Neural progenitor cell (in vitro differentiated cells): ENCODE measurements around the gene KCNS1. TPM values are rescaled to one million over a fixed set of nuclear protein-coding genes. Genes with fewer than 3 reads are reported as not detected.
"Not testable (repeated sequence)": the region's sequence is repeated elsewhere in the genome, so short reads cannot be mapped to it uniquely, and the experiment has no call there.

Experiments
- DNase-seq: peaks from one replicate; pipeline ENCODE4 v3.0.0-alpha.2; 2016; ENCODE audit warnings: low spot score
- H2AFZ ChIP-seq: fragments of 200-600 bp; sonication (generic); replicated peaks from 2 replicates; pipeline ENCODE4 v1.6.1; 2016; ENCODE audit warnings: antibody characterized with exemption
- H3F3A ChIP-seq: fragments of 200-600 bp; sonication (generic); 2 replicates; pipeline ENCODE4 v1.6.1; 2016; ENCODE audit warnings: antibody characterized with exemption, low read depth
- H3K27ac ChIP-seq: fragments of 200-600 bp; sonication (generic); 2 replicates; pipeline ENCODE4 v1.5.1; 2016; ENCODE audit warnings: mild to moderate bottlenecking
- H3K27me3 ChIP-seq: fragments of 200-600 bp; sonication (generic); 2 replicates; pipeline ENCODE4 v1.6.1; 2016; ENCODE audit warnings: mild to moderate bottlenecking, moderate library complexity
- H3K36me3 ChIP-seq: fragments of 200-600 bp; sonication (generic); 2 replicates; pipeline ENCODE4 v1.5.1; 2016
- H3K4me1 ChIP-seq: fragments of 200-600 bp; sonication (generic); 2 replicates; pipeline ENCODE4 v1.6.1; 2016; ENCODE audit warnings: mixed run types
- H3K4me2 ChIP-seq: fragments of 200-600 bp; sonication (generic); 2 replicates; pipeline ENCODE4 v1.6.1; 2016
- H3K4me3 ChIP-seq: fragments of 200-600 bp; sonication (generic); 2 replicates; pipeline ENCODE4 v1.5.1; 2016
- H3K79me2 ChIP-seq: fragments of 200-600 bp; sonication (generic); 2 replicates; pipeline ENCODE4 v1.6.1; 2016; ENCODE audit warnings: low read depth
- H3K9ac ChIP-seq: fragments of 200-600 bp; sonication (generic); 2 replicates; pipeline ENCODE4 v1.6.1; 2016
- H3K9me3 ChIP-seq: fragments of 200-600 bp; sonication (generic); 2 replicates; pipeline ENCODE4 v1.5.1; 2016; ENCODE audit warnings: low read depth
- H4K20me1 ChIP-seq: fragments of 200-600 bp; sonication (generic); 2 replicates; pipeline ENCODE4 v1.6.1; 2016; ENCODE audit warnings: low read depth
- H3K27ac Mint-ChIP-seq: 3 replicates; pipeline ENCODE4 v1.8.0; 2021; ENCODE audit warnings: mixed read lengths
- H3K27me3 Mint-ChIP-seq: 2 replicates; pipeline ENCODE4 v1.8.0; 2022; ENCODE audit warnings: low read depth, mild to moderate bottlenecking, inconsistent platforms, moderate library complexity, mixed read lengths; ENCODE audit not compliant: insufficient read depth
- H3K36me3 Mint-ChIP-seq: 3 replicates; pipeline ENCODE4 v1.8.0; 2021; ENCODE audit warnings: mixed read lengths
- H3K4me1 Mint-ChIP-seq: 3 replicates; pipeline ENCODE4 v1.8.0; 2021; ENCODE audit warnings: mixed read lengths
- H3K4me3 Mint-ChIP-seq: 3 replicates; pipeline ENCODE4 v1.8.0; 2021; ENCODE audit warnings: mild to moderate bottlenecking, moderate library complexity, mixed read lengths
- H3K9me3 Mint-ChIP-seq: 3 replicates; pipeline ENCODE4 v1.8.0; 2020; ENCODE audit warnings: mixed read lengths
- CTCF ChIP-seq: fragments of 200-600 bp; sonication (generic); IDR thresholded peaks from 2 replicates; pipeline ENCODE4 v1.5.1; 2017; ENCODE audit warnings: antibody characterized with exemption, mild to moderate bottlenecking
- EZH2 ChIP-seq: fragments of 200-600 bp; sonication (generic); IDR thresholded peaks from 2 replicates; pipeline ENCODE4 v1.6.1; 2017; ENCODE audit warnings: antibody characterized with exemption, mild to moderate bottlenecking, moderate library complexity
- EZH2phosphoT487 ChIP-seq: fragments of 200-600 bp; sonication (generic); IDR thresholded peaks from 2 replicates; pipeline ENCODE4 v1.6.1; 2017; ENCODE audit warnings: antibody characterized with exemption
- total RNA-seq: library from RNA; depleted of rRNA; stranded (reverse); fragments of >200 nt; gene quantifications from 2 replicates; pipeline ENCODE4 v1.2.3, GENCODE V29; 2015; ENCODE audit warnings: low replicate concordance

Gene KCNS1
- total RNA-seq, result 0.03 TPM in 1 of 2 replicates, not detected in the other

GRCh38 chr20:45100563-45101245 lies at the start of gene KCNS1:
Gene KCNS1 (minus strand): TSS chr20:45101127. CDS start chr20:45099236, 1,891 bp downstream.
- Histone ChIP-seq H3F3A (no peaks in the 10 kb centered on the region), H3K36me3 (no peaks in the 10 kb centered on the region), H3K79me2 (no peaks in the 10 kb centered on the region), H3K27me3 (peaks cover 60% of the 10 kb centered on the region), H3K27ac (no peak within 1 kb of the TSS), H4K20me1 (no peaks in the 10 kb centered on the region), H3K9me3 (no peaks in the 10 kb centered on the region), H3K9ac (no peak within 1 kb of the TSS), H2AFZ (peak within 1 kb of the TSS; percentile 67), H3K4me2 (peak within 1 kb of the TSS; percentile 62), H3K4me3 (peak within 1 kb of the TSS; percentile 34), H3K4me1 (no peaks in the 10 kb centered on the region)
- no peaks in the 10 kb centered on the region for H3K9me3 Mint-ChIP-seq
- TF ChIP-seq CTCF (peak; percentile 8), EZH2 (no peak)
- peaks cover 27% of the 10 kb centered on the region for H3K27me3 Mint-ChIP-seq
- H3K4me3 Mint-ChIP-seq, result peak within 1 kb of the TSS; percentile 52
- peak; percentile 72 for DNase-seq
- no peak within 1 kb of the TSS for H3K27ac Mint-ChIP-seq
- no peaks in the 10 kb centered on the region for H3K36me3 Mint-ChIP-seq
- peaks cover 4% of the 10 kb centered on the region for H3K4me1 Mint-ChIP-seq

GRCh38 chr20:45149062-45149461 lies 48.1 kb upstream of the KCNS1 start:
- no peaks in the 10 kb centered on the region for H3K9me3 Mint-ChIP-seq
- no peaks in the 10 kb centered on the region for H3K36me3 Mint-ChIP-seq
- Histone ChIP-seq H3F3A (no peaks in the 10 kb centered on the region), H3K79me2 (no peaks in the 10 kb centered on the region), H3K4me3 (no peak overlapping the region), H2AFZ (no peak overlapping the region), H3K4me2 (no peak overlapping the region), H3K9me3 (no peaks in the 10 kb centered on the region), H3K9ac (no peak overlapping the region), H3K27ac (no peak overlapping the region), H3K36me3 (no peaks in the 10 kb centered on the region), H3K27me3 (peaks cover 40% of the 10 kb centered on the region), H3K4me1 (no peaks in the 10 kb centered on the region), H4K20me1 (no peaks in the 10 kb centered on the region)
- TF ChIP-seq EZH2 (no peak), CTCF (no peak), EZH2phosphoT487 (no peak)
- no peak overlapping the region for H3K27ac Mint-ChIP-seq
- no peak overlapping the region for H3K4me3 Mint-ChIP-seq
- DNase-seq, result no peak
- H3K4me1 Mint-ChIP-seq, result no peaks in the 10 kb centered on the region
- H3K27me3 Mint-ChIP-seq, result peaks cover 8% of the 10 kb centered on the region

- no peak overlapping the region for H3K4me3 Mint-ChIP-seq
- H3K9ac ChIP-seq, result no peak overlapping the region
- H3K9me3 Mint-ChIP-seq, result peaks cover 2% of the 10 kb centered on the region
- H3K9me3 ChIP-seq, result no peaks in the 10 kb centered on the region
- H3K36me3 ChIP-seq, result no peaks in the 10 kb centered on the region
- H2AFZ ChIP-seq, result no peak overlapping the region
- H3K4me2 ChIP-seq, result no peak overlapping the region
- no peak overlapping the region for H3K27ac Mint-ChIP-seq
- H3K4me3 ChIP-seq, result no peak overlapping the region
- H3K4me1 Mint-ChIP-seq, result no peaks in the 10 kb centered on the region
- H3K79me2 ChIP-seq, result no peaks in the 10 kb centered on the region
- H3K36me3 Mint-ChIP-seq, result no peaks in the 10 kb centered on the region
- no peak for DNase-seq
- H3F3A ChIP-seq, result no peaks in the 10 kb centered on the region
- H3K4me1 ChIP-seq, result no peaks in the 10 kb centered on the region
- no peaks in the 10 kb centered on the region for H3K27me3 Mint-ChIP-seq
- H3K27me3 ChIP-seq, result peaks cover 13% of the 10 kb centered on the region
- H4K20me1 ChIP-seq, result no peaks in the 10 kb centered on the region
- H3K27ac ChIP-seq, result no peak overlapping the region
- no peak for TF ChIP-seq EZH2
These were observed 39.9 kb upstream of the KCNS1 start for GRCh38 chr20:45140836-45141235.

GRCh38 chr20:45139733-45140375 lies 38.9 kb upstream of the KCNS1 start:
- H3K36me3 ChIP-seq, H3K4me3 ChIP-seq, H4K20me1 ChIP-seq, H3K9ac ChIP-seq, H3K27ac Mint-ChIP-seq, H3K27me3 Mint-ChIP-seq, H3K27ac ChIP-seq, H3K79me2 ChIP-seq, H3K27me3 ChIP-seq, H3K4me3 Mint-ChIP-seq, H3K4me1 Mint-ChIP-seq, H3K4me1 ChIP-seq, DNase-seq, H3F3A ChIP-seq, H3K9me3 ChIP-seq, H3K9me3 Mint-ChIP-seq, H3K36me3 Mint-ChIP-seq, H3K4me2 ChIP-seq, H2AFZ ChIP-seq: not testable (repeated sequence)
